Measurements from ENCODE around the gene HIVEP2.

- TF ChIP-seq, protein P1, sequence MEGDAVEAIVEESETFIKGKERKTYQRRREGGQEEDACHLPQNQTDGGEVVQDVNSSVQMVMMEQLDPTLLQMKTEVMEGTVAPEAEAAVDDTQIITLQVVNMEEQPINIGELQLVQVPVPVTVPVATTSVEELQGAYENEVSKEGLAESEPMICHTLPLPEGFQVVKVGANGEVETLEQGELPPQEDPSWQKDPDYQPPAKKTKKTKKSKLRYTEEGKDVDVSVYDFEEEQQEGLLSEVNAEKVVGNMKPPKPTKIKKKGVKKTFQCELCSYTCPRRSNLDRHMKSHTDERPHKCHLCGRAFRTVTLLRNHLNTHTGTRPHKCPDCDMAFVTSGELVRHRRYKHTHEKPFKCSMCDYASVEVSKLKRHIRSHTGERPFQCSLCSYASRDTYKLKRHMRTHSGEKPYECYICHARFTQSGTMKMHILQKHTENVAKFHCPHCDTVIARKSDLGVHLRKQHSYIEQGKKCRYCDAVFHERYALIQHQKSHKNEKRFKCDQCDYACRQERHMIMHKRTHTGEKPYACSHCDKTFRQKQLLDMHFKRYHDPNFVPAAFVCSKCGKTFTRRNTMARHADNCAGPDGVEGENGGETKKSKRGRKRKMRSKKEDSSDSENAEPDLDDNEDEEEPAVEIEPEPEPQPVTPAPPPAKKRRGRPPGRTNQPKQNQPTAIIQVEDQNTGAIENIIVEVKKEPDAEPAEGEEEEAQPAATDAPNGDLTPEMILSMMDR (IDR thresholded peaks at IDR 0.05): no peak
- TF ChIP-seq POLR2A (IDR thresholded peaks at IDR 0.05): no peak
Measured at GRCh38 chr6:142809947-142810346, 135.0 kb downstream of the HIVEP2 start.
